H9 (cell line): ENCODE results near the gene TCIRG1. TPM values are rescaled to one million over a fixed set of nuclear protein-coding genes. Genes with fewer than 3 reads are reported as not detected.

ENCODE experiments used
- DNase-seq: peaks from one replicate; pipeline ENCODE4 v3.0.0-alpha.2; 2017
- H2AFZ ChIP-seq: one replicate; pipeline ENCODE4 v1.6.1; 2013; ENCODE audit warnings: mild to moderate bottlenecking, low read length, control low read depth, moderate library complexity
- H2AK5ac ChIP-seq: 2 replicates; pipeline ENCODE4 v1.6.1; 2013; ENCODE audit warnings: low read length, control low read depth, mixed read lengths; ENCODE audit not compliant: insufficient read length
- H2BK120ac ChIP-seq: one replicate; pipeline ENCODE4 v1.6.1; 2013; ENCODE audit warnings: low read depth, mild to moderate bottlenecking, low read length, control low read depth, inconsistent platforms; ENCODE audit not compliant: poor library complexity, severe bottlenecking
- H2BK12ac ChIP-seq: 2 replicates; pipeline ENCODE4 v1.6.1; 2013; ENCODE audit warnings: low read length, control low read depth, mixed read lengths, low read depth; ENCODE audit not compliant: insufficient read length
- H2BK15ac ChIP-seq: 2 replicates; pipeline ENCODE4 v1.6.1; 2013; ENCODE audit warnings: low read depth, low read length, control low read depth
- H2BK20ac ChIP-seq: one replicate; pipeline ENCODE4 v1.6.1; 2013; ENCODE audit warnings: low read depth, mild to moderate bottlenecking, low read length, control low read depth, inconsistent platforms; ENCODE audit not compliant: poor library complexity, severe bottlenecking
- H2BK5ac ChIP-seq: 2 replicates; pipeline ENCODE4 v1.6.1; 2013; ENCODE audit warnings: low read length, control low read depth, mixed read lengths; ENCODE audit not compliant: insufficient read length
- H3K14ac ChIP-seq: 2 replicates; pipeline ENCODE4 v1.6.1; 2013; ENCODE audit warnings: low read length, control low read depth; ENCODE audit not compliant: insufficient read depth
- H3K18ac ChIP-seq: 2 replicates; pipeline ENCODE4 v1.6.1; 2013; ENCODE audit warnings: low read depth, mild to moderate bottlenecking, mixed read lengths, low read length, control low read depth; ENCODE audit not compliant: insufficient read length
- H3K23ac ChIP-seq: 2 replicates; pipeline ENCODE4 v1.6.1; 2013; ENCODE audit warnings: low read length, control low read depth, mixed read lengths, low read depth; ENCODE audit not compliant: insufficient read length
- H3K23me2 ChIP-seq: 2 replicates; pipeline ENCODE4 v1.6.1; 2013; ENCODE audit warnings: low read depth, mild to moderate bottlenecking, mixed read lengths, low read length, control low read depth; ENCODE audit not compliant: insufficient read length, poor library complexity, severe bottlenecking
- H3K27ac ChIP-seq: 2 replicates; pipeline ENCODE4 v1.5.1; 2013; ENCODE audit warnings: low read length, control low read depth, mixed read lengths, low read depth; ENCODE audit not compliant: insufficient read length
- H3K27me3 ChIP-seq: 2 replicates; pipeline ENCODE4 v1.6.1; 2013; ENCODE audit warnings: low read length, control low read depth, inconsistent platforms; ENCODE audit not compliant: insufficient read depth
- H3K4ac ChIP-seq: 2 replicates; pipeline ENCODE4 v1.6.1; 2013; ENCODE audit warnings: low read depth, mild to moderate bottlenecking, control low read depth, inconsistent platforms, low read length, moderate library complexity
- H3K4me1 ChIP-seq: 2 replicates; pipeline ENCODE4 v1.6.1; 2013; ENCODE audit warnings: low read length, control low read depth, inconsistent platforms; ENCODE audit not compliant: insufficient read depth
- H3K4me2 ChIP-seq: 2 replicates; pipeline ENCODE4 v1.6.1; 2013; ENCODE audit warnings: low read length, control low read depth, mixed read lengths; ENCODE audit not compliant: insufficient read length, insufficient read depth
- H3K56ac ChIP-seq: 2 replicates; pipeline ENCODE4 v1.6.1; 2013; ENCODE audit warnings: low read depth, mild to moderate bottlenecking, mixed read lengths, low read length, control low read depth; ENCODE audit not compliant: insufficient read length
- H3K79me1 ChIP-seq: 2 replicates; pipeline ENCODE4 v1.6.1; 2013; ENCODE audit warnings: low read depth, mild to moderate bottlenecking, moderate library complexity, low read length, control low read depth, inconsistent platforms; ENCODE audit not compliant: insufficient read depth, poor library complexity, severe bottlenecking
- H3K79me2 ChIP-seq: 2 replicates; pipeline ENCODE4 v1.6.1; 2013; ENCODE audit warnings: low read length, control low read depth, inconsistent platforms; ENCODE audit not compliant: insufficient read depth
- H3K9ac ChIP-seq: 2 replicates; pipeline ENCODE4 v1.6.1; 2013; ENCODE audit warnings: low read length, control low read depth, mixed read lengths; ENCODE audit not compliant: insufficient read length; ENCODE audit errors: extremely low read depth
- H3K9me3 ChIP-seq: one replicate; pipeline ENCODE4 v1.6.1; 2013; ENCODE audit warnings: low read depth, low read length, inconsistent platforms; ENCODE audit not compliant: control insufficient read depth
- H3T11ph ChIP-seq: one replicate; pipeline ENCODE4 v1.6.1; 2013; ENCODE audit warnings: mild to moderate bottlenecking, low read length, control low read depth, inconsistent platforms
- H4K20me1 ChIP-seq: one replicate; pipeline ENCODE4 v1.6.1; 2013; ENCODE audit not compliant: control insufficient read depth, insufficient read length, insufficient read depth
- H4K5ac ChIP-seq: 2 replicates; pipeline ENCODE4 v1.6.1; 2013; ENCODE audit warnings: low read depth, mild to moderate bottlenecking, mixed read lengths, low read length, control low read depth; ENCODE audit not compliant: insufficient read length
- H4K8ac ChIP-seq: replicated peaks from 2 replicates; pipeline ENCODE4 v1.6.1; 2013; ENCODE audit warnings: low read length, control low read depth, mixed read lengths, low read depth; ENCODE audit not compliant: insufficient read length
- H4K91ac ChIP-seq: 2 replicates; pipeline ENCODE4 v1.6.1; 2013; ENCODE audit warnings: low read depth, mild to moderate bottlenecking, moderate library complexity, mixed read lengths, low read length, control low read depth; ENCODE audit not compliant: insufficient read length
- H3K27ac Mint-ChIP-seq, 3 experiments: 2 replicates in 2 of 3; 3 replicates in 1 of 3; pipeline ENCODE4 v1.8.0; 2020 to 2021; ENCODE audit warnings: mixed read lengths in 3 of 3, mild to moderate bottlenecking in 1 of 3, moderate library complexity in 1 of 3
- H3K27me3 Mint-ChIP-seq: 2 replicates; pipeline ENCODE4 v1.8.0; 2021; ENCODE audit warnings: low read depth, mild to moderate bottlenecking, moderate library complexity, mixed read lengths
- H3K36me3 Mint-ChIP-seq, 3 experiments: 2 replicates in 2 of 3; 3 replicates in 1 of 3; pipeline ENCODE4 v1.8.0; 2020 to 2021; ENCODE audit warnings: low read depth in 3 of 3, mixed read lengths in 3 of 3; ENCODE audit not compliant: insufficient read depth in 1 of 3
- H3K4me1 Mint-ChIP-seq, 2 experiments: 2 replicates each; pipeline ENCODE4 v1.8.0; 2020; ENCODE audit warnings: mixed read lengths in 2 of 2
- H3K4me3 Mint-ChIP-seq, 2 experiments: 2 replicates in 1 of 2; 3 replicates in 1 of 2; pipeline ENCODE4 v1.8.0; 2020 to 2021; ENCODE audit warnings: mild to moderate bottlenecking in 2 of 2, mixed read lengths in 2 of 2, moderate library complexity in 1 of 2
- H3K9me3 Mint-ChIP-seq, 2 experiments: 2 replicates in 1 of 2; 3 replicates in 1 of 2; pipeline ENCODE4 v1.8.0; 2020; ENCODE audit warnings: mild to moderate bottlenecking in 2 of 2, mixed read lengths in 2 of 2, moderate library complexity in 1 of 2
- CTCF ChIP-seq: fragments of 200-600 bp; sonication (generic); conservative IDR thresholded peaks from 3 replicates; pipeline ENCODE4 v1.8.0; 2021; ENCODE audit warnings: antibody characterized with exemption, mild to moderate bottlenecking
- WGBS: extraction: QIAGEN DNeasy Blood & Tissue Kit; methylation state at CpG from one replicate; pipeline ENCODE4 v1.1.7; 2013; ENCODE audit warnings: missing lambda C conversion rate, low lambda C conversion rate, mixed read lengths; ENCODE audit not compliant: insufficient read length; ENCODE audit errors: extremely low coverage; 5-methylcytosine and 5-hydroxymethylcytosine counted together
- total RNA-seq: library from RNA; stranded (reverse); gene quantifications from 2 replicates; pipeline ENCODE4 v1.2.1, GENCODE V29; 2021

The TCIRG1 gene
- total RNA-seq, 1 experiment from 2014 or later, result 24.4 TPM

GRCh38 chr11:68016161-68016903 is 22.5 kb upstream of the TCIRG1 start:
- no peak overlapping the region for H4K5ac ChIP-seq
- Mint-ChIP-seq H3K4me3 (no peak overlapping the region), H3K9me3 (no peaks in the 10 kb centered on the region), H3K27ac (peak overlapping the region in 1 of 3 experiments; percentile 18; a peak in 2 of 7 replicates), H3K27me3 (peaks cover 2% of the 10 kb centered on the region), H3K4me1 (peaks cover 11 to 24% of the 10 kb centered on the region in 2 experiments), H3K36me3 (no peaks in the 10 kb centered on the region; a peak in 1 of 7 replicates)
- no peak overlapping the region for H3K56ac ChIP-seq
- H2BK20ac ChIP-seq, result no peak overlapping the region
- no CpG with 5 or more reads among the region's 13 CpGs for WGBS
- H3K23me2 ChIP-seq, result no peaks in the 10 kb centered on the region
- no peak overlapping the region for H3K27ac ChIP-seq
- H2AFZ ChIP-seq, result no peak overlapping the region
- H2BK5ac ChIP-seq, result no peak overlapping the region
- no peak overlapping the region for H2BK120ac ChIP-seq
- no peak overlapping the region for H4K91ac ChIP-seq
- H3K18ac ChIP-seq, result no peak overlapping the region
- H3K79me1 ChIP-seq, result no peaks in the 10 kb centered on the region
- H2AK5ac ChIP-seq, result no peak overlapping the region
- H3K9ac ChIP-seq, result no peak overlapping the region
- no peaks in the 10 kb centered on the region for H4K20me1 ChIP-seq
- no peak overlapping the region for H4K8ac ChIP-seq
- no peak for TF ChIP-seq CTCF
- no peak overlapping the region for H3T11ph ChIP-seq
- H3K14ac ChIP-seq, result no peak overlapping the region
- no peaks in the 10 kb centered on the region for H3K27me3 ChIP-seq
- no peak overlapping the region for H3K23ac ChIP-seq
- DNase-seq, result no peak
- no peak overlapping the region for H3K4me2 ChIP-seq
- no peaks in the 10 kb centered on the region; the same call in 1 of the 2 replicates for H3K4me1 ChIP-seq
- H2BK15ac ChIP-seq, result no peak overlapping the region
- H2BK12ac ChIP-seq, result no peak overlapping the region
- no peak overlapping the region for H3K4ac ChIP-seq
- no peaks in the 10 kb centered on the region for H3K9me3 ChIP-seq
- no peaks in the 10 kb centered on the region for H3K79me2 ChIP-seq
